Adrenal gland (tissue), 12 donors: ENCODE data around the gene ZNF154. TPM values are rescaled to one million over a fixed set of nuclear protein-coding genes. Genes with fewer than 3 reads are reported as not detected.

Source experiments
- DNase-seq, 7 donors: peaks; one replicate each; pipeline ENCODE4 v3.0.0-alpha.2; 2019 to 2020
- H3K27ac ChIP-seq, 5 donors: fragments of 200-600 bp; sonication (generic) in 4 of 5; 1 replicate in 3 of 5; 2 replicates in 2 of 5; pipeline versions ENCODE4 v1.5.1 to v1.8.0; 2016 to 2020; ENCODE audit warnings: mild to moderate bottlenecking in 1 of 5
- H3K27me3 ChIP-seq: fragments of 200-600 bp; 2 replicates; pipeline ENCODE4 v1.8.0; 2021
- H3K36me3 ChIP-seq, 2 donors: fragments of 200-600 bp; replicated peaks in 1 of 2; 1 replicate in 1 of 2; 2 replicates in 1 of 2; pipeline versions ENCODE4 v1.5.1 to v1.8.0; 2018 to 2022
- H3K4me1 ChIP-seq, 2 donors: fragments of 200-600 bp; replicated peaks in 1 of 2; 1 replicate in 1 of 2; 2 replicates in 1 of 2; pipeline versions ENCODE4 v1.5.1 to v1.8.0; 2018 to 2021
- H3K4me3 ChIP-seq, 4 donors: fragments of 200-600 bp; sonication (generic) in 3 of 4; one replicate each; pipeline ENCODE4 v1.5.1; 2016 to 2018
- H3K9me3 ChIP-seq, 3 donors: fragments of 200-600 bp; sonication (generic) in 1 of 3; replicated peaks in 1 of 3; 1 replicate in 2 of 3; 2 replicates in 1 of 3; pipeline versions ENCODE4 v1.5.1 to v1.8.0; 2016 to 2021
- POLR2A ChIP-seq, 2 donors: fragments of 450-650 bp; IDR thresholded peaks; one replicate each; pipeline ENCODE4 v1.6.1; 2017; ENCODE audit warnings: antibody characterized with exemption in 2 of 2, mild to moderate bottlenecking in 2 of 2, moderate library complexity in 1 of 2
- WGBS, 4 donors: extraction: QIAGEN DNeasy Blood & Tissue Kit in 2 of 4; methylation state at CpG; one replicate each; pipeline versions ENCODE4 v1.1.5 to v1.1.7; 2013 to 2017; 5-methylcytosine and 5-hydroxymethylcytosine counted together
- intact Hi-C, 2 donors: fragments of 100-400 bp; cut with DNase I; formaldehyde crosslinking; loops; one replicate each; pipeline versions ENCODE4 v1.14.1 to v1.15.0; 2022 to 2023
- polyA plus RNA-seq, 3 donors: library from polyadenylated mRNA; stranded (reverse); fragments of 200-250 nt in 2 of 3; fragments of 350-450 nt in 1 of 3; fragmentation: Illumina TruSeq in 1 of 3; extraction: RNeasy Lipid Tissue Mini Kit (QIAGEN cat#74804) in 1 of 3; gene quantifications; one replicate each; pipeline ENCODE4 v1.2.3, GENCODE V29; 2013 to 2014
- total RNA-seq, 9 donors: library from RNA; depleted of rRNA in 4 of 9; stranded (reverse); fragments of >200 nt in 4 of 9; fragments of 120-200 nt in 1 of 9; fragmentation: NEBNext Ultra II Directional in 1 of 9; extraction: Animal tissue kit (Norgen Biotek cat#: 25700) in 1 of 9; gene quantifications; one replicate each; pipeline versions ENCODE4 v1.1.0 to v1.2.4, GENCODE V29; 2013 to 2023
- TF ChIP-seq, protein P1 (sequence below), 6 experiments: fragments of 450-650 bp in 4 of 6; fragments of 200-600 bp in 2 of 6; sonication (generic) in 1 of 6; IDR thresholded peaks; 1 replicate in 5 of 6; 2 replicates in 1 of 6; pipeline versions ENCODE4 v1.5.1 to v1.8.0; 2016 to 2021; ENCODE audit warnings: antibody characterized with exemption in 6 of 6, mild to moderate bottlenecking in 2 of 6, moderate library complexity in 1 of 6
- donor health status: healthy with polysubstance abuse.
- donor health status: Bipolar disorder and iron deficiency.
- donor health status: DM: yes; HTN: yes; CAD: no.
- donor health status: DM: no; HTN: no; CAD: no.
- donor health status: DM: no; HTN: no; CAD: no.
- donor health status: DM: yes; HTN: yes; CAD: no.

Gene ZNF154
- total and polyA plus RNA-seq, 12 donors: 2.1 to 13.1 (median 6.8) TPM

DNA sequence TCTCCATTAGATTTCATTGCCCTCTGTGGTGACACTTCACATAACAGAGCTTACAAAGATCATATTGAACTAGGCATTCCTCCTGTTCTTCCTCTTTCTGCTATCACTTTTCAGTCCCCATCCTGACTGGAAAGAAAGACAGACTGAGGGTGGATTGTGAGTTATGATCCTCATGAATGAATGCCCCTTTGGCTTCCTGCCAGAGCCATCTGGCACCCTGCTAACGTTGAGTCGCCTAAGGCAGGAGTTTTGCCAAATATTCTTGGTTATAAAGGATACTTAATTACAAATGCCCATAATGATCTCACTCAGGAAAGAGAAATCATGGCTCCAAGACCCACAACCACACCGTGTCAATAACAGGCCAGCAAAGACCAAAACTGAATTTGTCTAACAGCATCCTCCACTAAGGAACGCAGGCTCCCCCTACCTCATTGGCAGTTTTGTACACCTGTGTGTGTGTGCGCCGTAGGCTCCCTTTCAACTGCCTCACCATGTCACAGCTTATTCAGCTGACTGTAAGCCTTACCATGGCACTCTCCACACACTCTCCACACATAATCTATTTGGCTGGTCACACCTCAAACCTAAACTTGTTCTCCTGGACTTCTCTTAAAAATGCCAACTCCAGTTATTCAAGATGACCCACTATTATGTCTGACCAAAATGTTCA lies 60.5 kb downstream of the ZNF154 start:
- DNase-seq: no peak
- H3K27me3 ChIP-seq: no peaks in the 10 kb centered on the region
- no peaks in the 10 kb centered on the region for H3K9me3 ChIP-seq
- WGBS, 4 donors: 62 to 68% (median 63%) methylated on average over 6 of the region's 6 CpGs
- TF ChIP-seq, protein P1, sequence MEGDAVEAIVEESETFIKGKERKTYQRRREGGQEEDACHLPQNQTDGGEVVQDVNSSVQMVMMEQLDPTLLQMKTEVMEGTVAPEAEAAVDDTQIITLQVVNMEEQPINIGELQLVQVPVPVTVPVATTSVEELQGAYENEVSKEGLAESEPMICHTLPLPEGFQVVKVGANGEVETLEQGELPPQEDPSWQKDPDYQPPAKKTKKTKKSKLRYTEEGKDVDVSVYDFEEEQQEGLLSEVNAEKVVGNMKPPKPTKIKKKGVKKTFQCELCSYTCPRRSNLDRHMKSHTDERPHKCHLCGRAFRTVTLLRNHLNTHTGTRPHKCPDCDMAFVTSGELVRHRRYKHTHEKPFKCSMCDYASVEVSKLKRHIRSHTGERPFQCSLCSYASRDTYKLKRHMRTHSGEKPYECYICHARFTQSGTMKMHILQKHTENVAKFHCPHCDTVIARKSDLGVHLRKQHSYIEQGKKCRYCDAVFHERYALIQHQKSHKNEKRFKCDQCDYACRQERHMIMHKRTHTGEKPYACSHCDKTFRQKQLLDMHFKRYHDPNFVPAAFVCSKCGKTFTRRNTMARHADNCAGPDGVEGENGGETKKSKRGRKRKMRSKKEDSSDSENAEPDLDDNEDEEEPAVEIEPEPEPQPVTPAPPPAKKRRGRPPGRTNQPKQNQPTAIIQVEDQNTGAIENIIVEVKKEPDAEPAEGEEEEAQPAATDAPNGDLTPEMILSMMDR (IDR thresholded peaks at IDR 0.05): no peak
- TF ChIP-seq POLR2A (IDR thresholded peaks at IDR 0.05): no peak
- no peak overlapping the region for H3K27ac ChIP-seq
- no peaks in the 10 kb centered on the region for H3K4me1 ChIP-seq
- H3K4me3 ChIP-seq: no peak overlapping the region
- intact Hi-C loops: no loop called here
- no peaks in the 10 kb centered on the region for H3K36me3 ChIP-seq

Other genes starting within 250 kb of the ZNF154 start
- 10 to 100 TPM; 14.9 to 27.9 (median 19.4) TPM for gene ZNF772, start 231.6 kb downstream of the ZNF154 start, total RNA-seq
- 1 to 10 TPM; 1.4 to 9.1 (median 2.9) TPM for gene ZNF772, start 231.6 kb downstream of the ZNF154 start, polyA plus RNA-seq
- gene ZNF419, start 221.5 kb downstream of the ZNF154 start, total RNA-seq: 10 to 100 TPM in 8 of 9 donors, 1 to 10 TPM in 1; 5.0 to 16.5 (median 14.0) TPM
- gene ZNF419, start 221.5 kb downstream of the ZNF154 start, polyA plus RNA-seq: 10 to 100 TPM in 2 of 3 donors, 1 to 10 TPM in 1; 9.0 to 13.0 (median 12.9) TPM
- gene ZNF773, start 209.3 kb downstream of the ZNF154 start, total RNA-seq: 10 to 100 TPM in 8 of 9 donors, 1 to 10 TPM in 1; 9.0 to 21.9 (median 11.9) TPM
- gene ZNF773, start 209.3 kb downstream of the ZNF154 start, polyA plus RNA-seq: 1 to 10 TPM; 3.1 to 9.1 (median 3.9) TPM
- 1 to 10 TPM; 2.7 to 7.9 (median 5.9) TPM for gene ZNF549, start 181.8 kb downstream of the ZNF154 start, total RNA-seq
- 1 to 10 TPM; 2.8 to 5.1 (median 2.8) TPM for gene ZNF549, start 181.8 kb downstream of the ZNF154 start, polyA plus RNA-seq
- gene ZNF550, start 149.3 kb downstream of the ZNF154 start, total RNA-seq: 10 to 100 TPM in 3 of 9 donors, 1 to 10 TPM in 6; 2.7 to 13.3 (median 7.1) TPM
- 1 to 10 TPM; 3.4 to 9.1 (median 4.5) TPM for gene ZNF550, start 149.3 kb downstream of the ZNF154 start, polyA plus RNA-seq
- 1 to 10 TPM; 2.1 to 7.9 (median 5.8) TPM for gene ZNF416, start 130.3 kb downstream of the ZNF154 start, total RNA-seq
- gene ZNF416, start 130.3 kb downstream of the ZNF154 start, polyA plus RNA-seq: 1 to 10 TPM; 1.9 to 5.3 (median 2.3) TPM
- gene ZIK1, start 125.1 kb downstream of the ZNF154 start, total RNA-seq: 10 to 100 TPM in 1 of 9 donors, 1 to 10 TPM in 8; 2.8 to 10.5 (median 5.5) TPM
- gene ZIK1, start 125.1 kb downstream of the ZNF154 start, polyA plus RNA-seq: 1 to 10 TPM; 1.5 to 4.0 (median 1.9) TPM
- 1 to 10 TPM; 1.2 to 5.5 (median 3.1) TPM for gene ZNF530, start 109.3 kb downstream of the ZNF154 start, total RNA-seq
- gene ZNF530, start 109.3 kb downstream of the ZNF154 start, polyA plus RNA-seq: 1 to 10 TPM; 1.4 to 2.0 (median 1.9) TPM
- 10 to 100 TPM; 11.6 to 25.2 (median 22.3) TPM for gene ZNF134, start 95.0 kb downstream of the ZNF154 start, total RNA-seq
- 10 to 100 TPM in 1 of 3 donors, 1 to 10 TPM in 2; 3.2 to 13.6 (median 4.1) TPM for gene ZNF134, start 95.0 kb downstream of the ZNF154 start, polyA plus RNA-seq
- gene ZNF211, start 76.0 kb downstream of the ZNF154 start, total RNA-seq: 10 to 100 TPM; 11.1 to 38.7 (median 15.3) TPM
- gene ZNF211, start 76.0 kb downstream of the ZNF154 start, polyA plus RNA-seq: 10 to 100 TPM; 10.5 to 31.1 (median 21.6) TPM
- under 1 TPM in 1 of 9 donors, not detected in 8; 0.14 TPM for gene ZSCAN4, start 40.3 kb downstream of the ZNF154 start, total RNA-seq
- under 1 TPM in 2 of 3 donors, not detected in 1; 0.07 to 0.16 TPM for gene ZSCAN4, start 40.3 kb downstream of the ZNF154 start, polyA plus RNA-seq
- gene ZNF551, start 27.2 kb downstream of the ZNF154 start, total RNA-seq: 10 to 100 TPM in 1 of 9 donors, 1 to 10 TPM in 8; 4.8 to 10.8 (median 7.3) TPM
- gene ZNF551, start 27.2 kb downstream of the ZNF154 start, polyA plus RNA-seq: 1 to 10 TPM in 1 of 3 donors, under 1 TPM in 2; 0.88 to 4.1 (median 0.91) TPM
- 10 to 100 TPM in 5 of 9 donors, 1 to 10 TPM in 4; 8.8 to 22.6 (median 11.0) TPM for gene ZNF671, start 18.4 kb upstream of the ZNF154 start, total RNA-seq
- 10 to 100 TPM in 1 of 3 donors, 1 to 10 TPM in 2; 8.6 to 13.0 (median 8.6) TPM for gene ZNF671, start 18.4 kb upstream of the ZNF154 start, polyA plus RNA-seq
- 10 to 100 TPM in 8 of 9 donors, 1 to 10 TPM in 1; 9.9 to 26.3 (median 15.4) TPM for gene ZNF776, start 37.6 kb upstream of the ZNF154 start, total RNA-seq
- 10 to 100 TPM in 1 of 3 donors, 1 to 10 TPM in 2; 2.2 to 13.9 (median 6.0) TPM for gene ZNF776, start 37.6 kb upstream of the ZNF154 start, polyA plus RNA-seq
- gene ZNF586, start 60.5 kb upstream of the ZNF154 start, total RNA-seq: 10 to 100 TPM in 8 of 9 donors, 1 to 10 TPM in 1; 5.1 to 19.0 (median 15.7) TPM
- 1 to 10 TPM; 3.6 to 7.0 (median 5.4) TPM for gene ZNF586, start 60.5 kb upstream of the ZNF154 start, polyA plus RNA-seq
- gene ZNF552, start 105.7 kb upstream of the ZNF154 start, total RNA-seq: 10 to 100 TPM in 1 of 9 donors, 1 to 10 TPM in 7, under 1 TPM in 1; 0.66 to 10.5 (median 5.4) TPM
- 1 to 10 TPM; 3.2 to 3.9 (median 3.5) TPM for gene ZNF552, start 105.7 kb upstream of the ZNF154 start, polyA plus RNA-seq
- gene ZNF587B, start 121.1 kb upstream of the ZNF154 start, total RNA-seq: 10 to 100 TPM in 5 of 9 donors, 1 to 10 TPM in 4; 5.0 to 20.1 (median 10.5) TPM
- 1 to 10 TPM; 3.1 to 7.9 (median 7.4) TPM for gene ZNF587B, start 121.1 kb upstream of the ZNF154 start, polyA plus RNA-seq
- 10 to 100 TPM; 10.6 to 38.6 (median 22.2) TPM for gene ZNF587, start 140.7 kb upstream of the ZNF154 start, total RNA-seq
- 10 to 100 TPM in 2 of 3 donors, 1 to 10 TPM in 1; 6.2 to 72.0 (median 23.0) TPM for gene ZNF587, start 140.7 kb upstream of the ZNF154 start, polyA plus RNA-seq
- gene ZNF814, start 179.8 kb upstream of the ZNF154 start, total RNA-seq: 10 to 100 TPM in 8 of 9 donors, 1 to 10 TPM in 1; 8.1 to 37.6 (median 20.9) TPM
- gene ZNF814, start 179.8 kb upstream of the ZNF154 start, polyA plus RNA-seq: 10 to 100 TPM; 20.6 to 24.3 (median 22.2) TPM
- 10 to 100 TPM in 7 of 9 donors, 1 to 10 TPM in 2; 5.8 to 20.8 (median 16.3) TPM for gene ZNF417, start 207.4 kb upstream of the ZNF154 start, total RNA-seq
- 1 to 10 TPM; 1.8 to 9.0 (median 6.8) TPM for gene ZNF417, start 207.4 kb upstream of the ZNF154 start, polyA plus RNA-seq
- gene ZNF418, start 226.2 kb upstream of the ZNF154 start, total RNA-seq: 1 to 10 TPM in 8 of 9 donors, under 1 TPM in 1; 0.42 to 9.0 (median 4.6) TPM
- 1 to 10 TPM; 3.8 to 6.7 (median 4.5) TPM for gene ZNF418, start 226.2 kb upstream of the ZNF154 start, polyA plus RNA-seq
- gene ZNF256, start 238.5 kb upstream of the ZNF154 start, total RNA-seq: 1 to 10 TPM; 2.4 to 6.6 (median 5.6) TPM
- 1 to 10 TPM; 3.5 to 4.9 (median 3.5) TPM for gene ZNF256, start 238.5 kb upstream of the ZNF154 start, polyA plus RNA-seq